M059J (cell line): Measurements from ENCODE around the gene CCDC152. TPM values are rescaled to one million over a fixed set of nuclear protein-coding genes. Genes with fewer than 3 reads are reported as not detected.
A peak's percentile ranks its signal among the peaks of the same experiment; 100 is the strongest.
"Not testable (repeated sequence)": the region's sequence is repeated elsewhere in the genome, so short reads cannot be mapped to it uniquely, and the experiment has no call there.

ENCODE experiments used
- DNase-seq: peaks from one replicate; pipeline ENCODE4 v3.0.0-alpha.2; 2012; ENCODE audit warnings: low read depth
- total RNA-seq: library from RNA; depleted of rRNA; stranded (reverse); fragments of >200 nt; shearing (Covaris generic); gene quantifications from 2 replicates; pipeline ENCODE4 v1.2.3, GENCODE V29; 2014; rRNA removed

The CCDC152 gene, protein sequence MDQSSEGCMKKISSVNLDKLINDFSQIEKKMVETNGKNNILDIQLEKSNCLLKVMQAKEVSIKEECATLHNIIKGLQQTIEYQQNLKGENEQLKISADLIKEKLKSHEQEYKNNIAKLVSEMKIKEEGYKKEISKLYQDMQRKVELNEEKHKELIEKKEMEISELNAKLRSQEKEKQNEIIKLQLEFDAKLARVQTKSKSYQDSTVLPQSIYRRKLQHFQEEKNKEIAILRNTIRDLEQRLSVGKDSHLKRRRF
- 1.6 and 3.0 TPM in 2 replicates for total RNA-seq

DNA sequence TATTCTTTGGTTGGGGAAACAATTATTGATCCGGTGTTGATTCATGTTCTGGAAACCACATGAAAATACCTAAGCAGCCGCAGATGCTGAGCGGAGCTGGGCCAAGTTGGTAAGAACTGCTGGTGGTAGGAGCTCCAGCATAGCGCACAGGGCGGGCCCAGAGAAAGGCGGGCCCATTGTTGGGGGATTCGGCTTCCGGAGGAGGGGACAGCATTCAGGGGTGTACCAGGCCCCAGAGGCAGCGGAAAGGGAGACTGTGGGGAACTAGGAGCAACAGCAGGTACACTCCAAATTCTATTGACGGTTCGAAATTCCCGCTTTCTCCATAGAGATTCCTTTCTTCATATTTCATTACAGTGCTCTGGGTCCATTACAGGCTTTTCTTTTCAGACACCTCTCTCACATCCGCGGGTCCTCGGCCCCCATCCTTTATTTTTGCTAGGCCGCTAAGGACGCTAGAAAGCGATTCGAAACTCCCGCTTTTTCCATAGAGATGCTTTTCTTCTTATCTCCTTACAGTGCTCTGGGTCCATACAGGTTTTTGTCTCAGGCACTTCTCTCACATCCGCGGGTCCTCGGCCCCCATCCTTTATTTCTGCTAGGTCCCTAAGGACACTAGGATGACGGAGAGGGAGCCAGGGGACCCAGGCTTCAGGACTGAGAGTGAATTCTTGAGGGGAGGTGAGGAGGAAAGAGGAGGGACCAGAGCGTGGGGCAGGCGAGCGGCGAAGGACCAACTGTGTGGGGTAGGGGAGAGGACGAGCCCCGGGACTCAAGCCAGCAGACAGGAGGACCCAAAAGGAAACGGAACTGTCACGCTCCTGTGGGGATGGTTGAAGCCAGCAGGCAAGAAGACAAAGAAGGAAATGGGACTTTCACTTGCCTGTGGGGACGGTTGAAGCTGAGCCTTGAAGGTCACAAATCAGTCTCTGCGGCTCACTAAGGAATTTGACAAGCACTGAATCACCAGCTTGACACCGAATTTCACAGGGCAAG lies at the start of gene CCDC152:
Gene CCDC152 (plus strand): TSS at position 213 of the 996 bp plus-strand sequence. CDS start 2,304 bp downstream, outside the sequence.
- peak; percentile 75 for DNase-seq

GRCh38 chr5:42715785-42716184 lies 40.8 kb upstream of the CCDC152 start:
- peak; percentile 71 for DNase-seq

- DNase-seq = peak; percentile 74
Observed at GRCh38 chr5:42718591-42718990, 38.0 kb upstream of the CCDC152 start.

DNA sequence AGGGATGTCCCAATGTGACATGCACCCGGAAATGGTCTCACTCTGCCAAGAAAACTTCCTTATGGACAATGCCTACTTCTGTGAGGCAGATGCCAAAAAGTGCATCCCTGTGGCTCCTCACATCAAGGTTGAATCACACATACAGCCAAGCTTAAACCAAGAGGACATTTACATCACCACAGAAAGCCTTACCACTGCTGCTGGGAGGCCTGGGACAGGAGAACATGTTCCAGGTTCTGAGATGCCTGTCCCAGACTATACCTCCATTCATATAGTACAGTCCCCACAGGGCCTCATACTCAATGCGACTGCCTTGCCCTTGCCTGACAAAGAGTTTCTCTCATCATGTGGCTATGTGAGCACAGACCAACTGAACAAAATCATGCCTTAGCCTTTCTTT lies 37.6 kb upstream of the CCDC152 start:
- peak; percentile 24 for DNase-seq

- DNase-seq = no peak
Observed at GRCh38 chr5:42720251-42720650, 36.4 kb upstream of the CCDC152 start.

DNA sequence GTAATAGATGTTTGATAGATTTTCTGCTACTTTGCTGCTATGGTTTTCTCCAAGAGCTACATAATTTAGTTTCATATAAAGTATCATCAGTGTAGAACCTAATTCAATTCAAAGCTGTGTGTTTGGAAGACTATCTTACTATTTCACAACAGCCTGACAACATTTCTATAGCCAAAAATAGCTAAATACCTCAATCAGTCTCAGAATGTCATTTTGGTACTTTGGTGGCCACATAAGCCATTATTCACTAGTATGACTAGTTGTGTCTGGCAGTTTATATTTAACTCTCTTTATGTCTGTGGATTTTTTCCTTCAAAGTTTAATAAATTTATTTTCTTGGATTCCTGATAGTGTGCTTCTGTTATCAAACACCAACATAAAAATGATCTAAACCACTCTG lies 35.1 kb upstream of the CCDC152 start:
- no peak for DNase-seq

GRCh38 chr5:42734531-42735058 lies 22.0 kb upstream of the CCDC152 start:
- not testable (repeated sequence) for DNase-seq

- no peak for DNase-seq
Observed at GRCh38 chr5:42740920-42741319, 15.7 kb upstream of the CCDC152 start.

GRCh38 chr5:42745426-42745825 lies 11.2 kb upstream of the CCDC152 start:
- DNase-seq = peak; percentile 10

DNA sequence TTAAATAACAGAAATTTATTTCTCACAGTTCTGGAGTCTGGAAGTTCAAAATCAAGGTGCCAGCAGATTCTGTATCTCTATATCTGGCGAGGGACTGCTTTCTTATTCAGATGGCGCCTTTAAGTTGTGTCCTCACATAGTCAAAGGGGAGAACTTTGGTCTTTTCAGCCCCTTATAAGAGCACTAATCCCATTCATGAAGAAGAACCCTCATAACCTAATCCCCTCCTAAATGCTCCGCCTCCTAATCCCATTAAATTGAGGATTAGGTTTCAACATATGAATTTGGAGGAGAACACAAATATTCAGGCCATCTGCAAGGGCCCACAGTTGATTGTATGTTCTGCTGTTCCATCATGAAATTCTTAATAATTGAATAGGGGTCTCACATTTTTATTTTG lies 10.8 kb upstream of the CCDC152 start:
- no peak for DNase-seq

GRCh38 chr5:42749020-42749419 lies 7.6 kb upstream of the CCDC152 start:
- peak; percentile 27 for DNase-seq

- DNase-seq = no peak
Observed at GRCh38 chr5:42750507-42750906, 6.1 kb upstream of the CCDC152 start.

GRCh38 chr5:42751044-42751443 lies 5.6 kb upstream of the CCDC152 start:
- no peak for DNase-seq

DNA sequence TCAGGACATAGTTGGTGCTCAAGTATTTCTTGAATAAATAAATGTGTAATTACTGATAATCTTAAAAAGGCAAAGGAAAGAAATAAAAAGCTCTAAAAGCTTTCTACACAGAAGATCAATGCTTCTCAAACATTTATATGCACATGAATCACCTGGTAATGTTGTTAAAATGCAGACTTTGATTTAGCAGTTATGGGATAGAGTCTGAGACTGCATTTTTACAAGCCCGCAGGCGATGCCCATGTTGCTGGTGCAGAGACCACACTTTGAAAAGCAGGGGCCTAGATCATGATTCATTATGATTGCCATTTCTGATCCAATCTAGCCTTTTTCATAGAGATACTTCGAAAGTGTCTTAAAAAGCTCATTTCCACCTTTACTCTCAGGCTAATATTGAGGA lies 3.5 kb upstream of the CCDC152 start:
- peak; percentile 24 for DNase-seq

DNA sequence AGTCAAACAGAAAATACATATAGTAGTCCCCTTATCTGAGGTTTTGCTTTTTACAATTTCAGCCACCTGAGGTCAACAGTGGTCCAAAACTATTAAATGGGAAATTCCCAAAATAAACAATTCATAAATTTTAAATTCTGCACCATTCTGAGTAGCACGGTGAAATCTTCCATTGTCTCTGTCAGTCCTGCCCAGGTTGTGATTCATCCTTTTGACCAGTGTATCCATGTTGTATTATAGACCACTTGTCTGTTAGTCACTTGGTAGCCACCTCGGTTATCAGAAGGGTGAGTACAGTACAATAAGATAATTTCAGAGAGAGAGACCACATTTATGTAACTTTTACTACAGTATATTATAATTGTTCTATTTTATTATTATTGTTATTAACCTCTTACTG lies 2.8 kb downstream of the CCDC152 start:
- peak; percentile 38 for DNase-seq

DNA sequence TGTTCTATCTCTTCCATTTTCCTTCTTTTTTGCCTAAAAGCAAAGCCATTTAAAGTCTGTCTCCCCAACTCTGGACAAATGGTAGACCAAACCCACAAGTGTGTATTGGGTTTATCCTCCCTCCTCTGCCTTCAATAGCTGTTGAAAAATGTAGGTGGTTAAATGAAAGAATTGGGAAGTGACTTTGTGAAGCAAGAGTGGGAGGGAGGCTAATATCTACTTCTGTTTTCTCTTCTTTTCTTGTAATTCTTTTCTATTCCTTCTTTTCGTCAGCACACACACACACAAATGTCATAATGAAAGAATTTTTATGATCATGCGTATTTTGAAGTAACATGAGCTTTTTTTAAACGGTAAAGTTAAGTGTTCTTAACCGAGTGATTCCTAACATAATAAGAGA lies 3.8 kb downstream of the CCDC152 start:
- no peak for DNase-seq

- DNase-seq = no peak
Observed at GRCh38 chr5:42761791-42762190, 5.2 kb downstream of the CCDC152 start.

GRCh38 chr5:42767491-42768105 lies 11.0 kb downstream of the CCDC152 start:
- peak; percentile 36 for DNase-seq

DNA sequence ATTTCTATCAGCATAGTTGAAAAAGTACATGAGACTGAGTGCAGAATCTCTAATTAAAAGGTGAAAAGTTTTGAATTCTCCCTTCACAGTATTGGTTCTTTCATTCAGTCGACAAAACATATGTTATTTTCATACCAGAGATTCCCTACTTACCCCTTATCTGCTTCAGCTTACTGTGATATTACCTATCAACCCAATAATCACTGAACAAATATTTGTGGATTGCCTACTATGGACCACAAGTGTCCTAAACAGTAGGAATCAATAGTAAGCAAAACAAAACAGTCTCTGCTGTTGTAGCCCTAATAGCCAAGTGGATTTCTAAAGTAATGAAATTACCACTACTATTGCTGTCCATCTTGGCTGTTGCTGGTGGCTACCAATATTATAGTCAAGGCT lies 11.5 kb downstream of the CCDC152 start:
- no peak for DNase-seq

DNA sequence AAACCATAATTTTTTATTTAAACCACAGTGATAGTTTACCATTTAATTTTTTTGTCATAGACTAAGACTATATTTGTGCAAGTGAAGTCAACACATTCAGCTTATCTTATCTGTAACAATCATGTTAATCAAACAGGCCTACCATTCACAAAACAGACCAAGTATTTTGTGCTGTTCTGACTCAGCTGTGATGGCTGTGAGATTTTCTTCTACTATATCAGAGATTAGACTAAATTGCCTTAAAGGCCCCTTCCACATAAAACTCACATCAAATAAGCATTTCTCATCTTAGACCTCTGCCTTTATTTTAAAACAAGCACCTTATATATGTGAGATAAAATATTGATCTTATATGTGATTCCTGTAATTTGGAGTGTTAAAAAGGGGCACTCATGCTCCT lies 13.4 kb downstream of the CCDC152 start:
- DNase-seq = no peak

GRCh38 chr5:42772265-42772993 lies 15.8 kb downstream of the CCDC152 start:
- no peak for DNase-seq
